H1 (cell line): Measurements from ENCODE around the gene TLE1. TPM values are rescaled to one million over a fixed set of nuclear protein-coding genes. Genes with fewer than 3 reads are reported as not detected.

Experiments
- CTCF ChIA-PET: fragments of 300-600 bp; sonication (Branson Sonifier 250); formaldehyde crosslinking; loops from one replicate; lab custom pipeline; 2021; ENCODE audit not compliant: partially characterized antibody; lab: Charles Lee
- POLR2A ChIA-PET: fragments of 300-600 bp; sonication (Branson Sonifier 250); formaldehyde crosslinking; loops from one replicate; lab custom pipeline; 2021; ENCODE audit warnings: inconsistent platforms; ENCODE audit not compliant: partially characterized antibody; lab: Charles Lee
- DNase-seq, 2 experiments: peaks; one replicate each; pipeline versions ENCODE4 v3.0.0 to v3.0.0-alpha.2; 2010 to 2022; ENCODE audit warnings: low spot score in 2 of 2, low read depth in 1 of 2, mixed read lengths in 1 of 2
- FAIRE-seq: peaks from 2 replicates; lab custom pipeline; 2011; peaks lifted over from hg19 to GRCh38; lab: Jason Lieb, UNC
- H2AFZ ChIP-seq: 2 replicates; pipeline ENCODE4 v1.8.1; 2012; ENCODE audit warnings: low read length, inconsistent platforms
- H2AK5ac ChIP-seq: 2 replicates; pipeline ENCODE4 v1.6.1; 2013; ENCODE audit warnings: low read depth, low read length
- H2BK120ac ChIP-seq: replicated peaks from 2 replicates; pipeline ENCODE3; 2013; ENCODE audit warnings: low read depth, low read length, inconsistent platforms
- H2BK12ac ChIP-seq: 2 replicates; pipeline ENCODE4 v1.6.1; 2013; ENCODE audit warnings: low read depth, low read length
- H2BK15ac ChIP-seq: 2 replicates; pipeline ENCODE4 v1.6.1; 2013; ENCODE audit warnings: low read length
- H2BK20ac ChIP-seq: 2 replicates; pipeline ENCODE4 v1.6.1; 2013; ENCODE audit warnings: low read length
- H2BK5ac ChIP-seq: 2 replicates; pipeline ENCODE4 v1.6.1; 2013; ENCODE audit warnings: low read depth, low read length
- H3K14ac ChIP-seq: 2 replicates; pipeline ENCODE4 v1.6.1; 2013; ENCODE audit warnings: inconsistent platforms; ENCODE audit not compliant: insufficient read length
- H3K18ac ChIP-seq: 2 replicates; pipeline ENCODE4 v1.6.1; 2013; ENCODE audit warnings: low read length; ENCODE audit errors: extremely low read depth
- H3K23ac ChIP-seq: 2 replicates; pipeline ENCODE4 v1.6.1; 2013; ENCODE audit warnings: inconsistent platforms; ENCODE audit not compliant: insufficient read length
- H3K23me2 ChIP-seq: 2 replicates; pipeline ENCODE4 v1.6.1; 2013; ENCODE audit warnings: low read depth, low read length
- H3K27ac ChIP-seq: 2 replicates; pipeline ENCODE4 v1.6.1; 2011; ENCODE audit warnings: low read depth, low read length, inconsistent platforms
- H3K27me3 ChIP-seq, 4 experiments: replicated peaks in 1 of 4; 1 replicate in 1 of 4; 2 replicates in 3 of 4; pipeline versions ENCODE4 v1.6.1 to v1.8.1; 2011 to 2013; ENCODE audit warnings: low read length in 3 of 4, mild to moderate bottlenecking in 3 of 4, inconsistent platforms in 2 of 4, mixed read lengths in 2 of 4, moderate library complexity in 1 of 4; ENCODE audit not compliant: control insufficient read depth in 3 of 4, insufficient read depth in 3 of 4; ENCODE audit errors: extremely low read depth in 1 of 4
- H3K36me3 ChIP-seq, 4 experiments: 2 replicates each; pipeline versions ENCODE4 v1.6.1 to v1.8.1; 2011 to 2013; ENCODE audit warnings: mild to moderate bottlenecking in 4 of 4, low read length in 3 of 4, moderate library complexity in 2 of 4, control low read depth in 1 of 4, inconsistent platforms in 1 of 4; ENCODE audit not compliant: insufficient read depth in 4 of 4, control insufficient read depth in 2 of 4
- H3K4ac ChIP-seq: replicated peaks from 2 replicates; pipeline ENCODE3; 2013; ENCODE audit warnings: low read length, low read depth, mixed read lengths, inconsistent platforms; ENCODE audit not compliant: insufficient read length
- H3K4me1 ChIP-seq, 4 experiments: replicated peaks in 1 of 4; 1 replicate in 1 of 4; 2 replicates in 3 of 4; pipeline versions ENCODE4 v1.6.1 to v1.8.1; 2011 to 2013; ENCODE audit warnings: low read length in 3 of 4, inconsistent platforms in 2 of 4, mixed read lengths in 1 of 4; ENCODE audit not compliant: insufficient read depth in 4 of 4, control insufficient read depth in 3 of 4
- H3K4me2 ChIP-seq, 2 experiments: 2 replicates each; pipeline versions ENCODE4 v1.6.1 to v1.8.1; 2011 to 2013; ENCODE audit warnings: low read depth in 2 of 2, low read length in 2 of 2, control low read depth in 1 of 2, inconsistent platforms in 1 of 2, mild to moderate bottlenecking in 1 of 2; ENCODE audit not compliant: insufficient read depth in 1 of 2
- H3K4me3 ChIP-seq, 4 experiments: fragments of 200-600, 300-600 bp in 1 of 4; sonication (generic), shearing (Covaris generic), sonication (Bioruptor Twin) in 1 of 4; 2 replicates each; pipeline versions ENCODE4 v1.5.1 to v1.8.1; 2011 to 2016; ENCODE audit warnings: low read length in 4 of 4, low read depth in 3 of 4, control low read depth in 2 of 4, inconsistent platforms in 2 of 4, mild to moderate bottlenecking in 2 of 4, mixed read lengths in 1 of 4, moderate library complexity in 1 of 4; ENCODE audit not compliant: insufficient read depth in 2 of 4; ENCODE audit errors: extremely low read depth in 1 of 4
- H3K56ac ChIP-seq: replicated peaks from 2 replicates; pipeline ENCODE3; 2013; ENCODE audit warnings: low read depth, mild to moderate bottlenecking, mixed read lengths, low read length, inconsistent platforms; ENCODE audit not compliant: insufficient read length
- H3K79me1 ChIP-seq: 2 replicates; pipeline ENCODE4 v1.6.1; 2013; ENCODE audit warnings: low read depth, low read length, control low read depth
- H3K79me2 ChIP-seq, 2 experiments: 2 replicates each; pipeline versions ENCODE4 v1.6.1 to v1.8.1; 2012 to 2013; ENCODE audit warnings: low read length in 2 of 2, mild to moderate bottlenecking in 2 of 2, inconsistent platforms in 1 of 2; ENCODE audit not compliant: insufficient read depth in 2 of 2, control insufficient read depth in 1 of 2
- H3K9ac ChIP-seq, 4 experiments: replicated peaks in 1 of 4; 1 replicate in 1 of 4; 2 replicates in 3 of 4; pipeline versions ENCODE4 v1.6.1 to v1.8.1; 2011 to 2013; ENCODE audit warnings: low read depth in 3 of 4, low read length in 3 of 4, control low read depth in 2 of 4, mild to moderate bottlenecking in 2 of 4, moderate library complexity in 2 of 4, inconsistent platforms in 1 of 4; ENCODE audit errors: extremely low read depth in 1 of 4
- H3K9me3 ChIP-seq, 2 experiments: 2 replicates each; pipeline versions ENCODE4 v1.6.1 to v1.8.1; 2012 to 2013; ENCODE audit warnings: mild to moderate bottlenecking in 2 of 2, moderate library complexity in 2 of 2, control low read depth in 1 of 2, inconsistent platforms in 1 of 2, low read depth in 1 of 2, low read length in 1 of 2, mixed read lengths in 1 of 2; ENCODE audit not compliant: insufficient read depth in 2 of 2
- H4K20me1 ChIP-seq, 2 experiments: replicated peaks in 1 of 2; 2 replicates each; pipeline versions ENCODE3 to v1.8.1; 2011 to 2013; ENCODE audit warnings: inconsistent platforms in 2 of 2, low read length in 2 of 2, mild to moderate bottlenecking in 1 of 2; ENCODE audit not compliant: insufficient read depth in 2 of 2, control insufficient read depth in 1 of 2
- H4K5ac ChIP-seq: 2 replicates; pipeline ENCODE4 v1.6.1; 2013; ENCODE audit warnings: low read length, low read depth, mixed read lengths, inconsistent platforms; ENCODE audit not compliant: insufficient read length
- H4K8ac ChIP-seq: 2 replicates; pipeline ENCODE4 v1.8.0; 2013; ENCODE audit warnings: mild to moderate bottlenecking, moderate library complexity, low read length, inconsistent platforms; ENCODE audit not compliant: insufficient read depth; ENCODE audit errors: extremely low read depth
- H4K91ac ChIP-seq: replicated peaks from 2 replicates; pipeline ENCODE3; 2013; ENCODE audit warnings: low read length, mixed read lengths, inconsistent platforms; ENCODE audit not compliant: insufficient read length
- CBX5 ChIP-seq: fragments of 300-800, 300-1000 bp; sonication (generic); IDR thresholded peaks from 2 replicates; pipeline ENCODE4 v1.7.1; 2016; ENCODE audit warnings: antibody characterized with exemption, low read length, low read depth
- EGR1 ChIP-seq: IDR thresholded peaks from 2 replicates; pipeline ENCODE4 v1.6.1; 2011; ENCODE audit warnings: low read depth, low read length, borderline replicate concordance
- EZH2 ChIP-seq: fragments of 200-600 bp; sonication (generic); IDR thresholded peaks from 2 replicates; pipeline ENCODE4 v1.7.1; 2012; ENCODE audit warnings: low read depth, mild to moderate bottlenecking, moderate library complexity, low read length, inconsistent platforms; ENCODE audit not compliant: severe bottlenecking
- FOSL1 ChIP-seq: IDR thresholded peaks from 2 replicates; pipeline ENCODE4 v1.6.1; 2011; ENCODE audit warnings: mild to moderate bottlenecking, low read depth, low read length, moderate library complexity; ENCODE audit not compliant: insufficient read depth
- HDAC2 ChIP-seq, 2 experiments: fragments of 300-600 bp in 1 of 2; sonication (generic) in 1 of 2; IDR thresholded peaks; 2 replicates each; pipeline ENCODE4 v1.6.1; 2011 to 2012; ENCODE audit warnings: low read depth in 2 of 2, low read length in 2 of 2, mild to moderate bottlenecking in 2 of 2, moderate library complexity in 2 of 2, borderline replicate concordance in 1 of 2, inconsistent platforms in 1 of 2
- HDAC6 ChIP-seq: IDR thresholded peaks from one replicate; pipeline ENCODE4 v1.7.1; 2012; ENCODE audit warnings: low read depth, mild to moderate bottlenecking, inconsistent platforms, low read length, moderate library complexity
- JUN ChIP-seq: IDR thresholded peaks from 2 replicates; pipeline ENCODE4 v1.6.1; 2011; ENCODE audit warnings: low read depth, mild to moderate bottlenecking, improper control_type of control experiment, low read length
- NRF1 ChIP-seq: IDR thresholded peaks from 2 replicates; pipeline ENCODE4 v1.6.1; 2011; ENCODE audit warnings: mild to moderate bottlenecking, low read depth, low read length, improper control_type of control experiment
- POU5F1 ChIP-seq: IDR thresholded peaks from 2 replicates; pipeline ENCODE4 v1.6.1; 2011; ENCODE audit warnings: low read depth, mild to moderate bottlenecking, low read length, moderate library complexity
- RFX5 ChIP-seq: IDR thresholded peaks from 2 replicates; pipeline ENCODE4 v1.6.1; 2011; ENCODE audit warnings: low read depth, low read length, improper control_type of control experiment, borderline replicate concordance
- SUZ12 ChIP-seq: fragments of 200-600 bp; sonication (generic); IDR thresholded peaks from 2 replicates; pipeline ENCODE4 v1.6.1; 2012; ENCODE audit warnings: mild to moderate bottlenecking, inconsistent platforms, low read length, moderate library complexity, mixed read lengths
- TBP ChIP-seq: IDR thresholded peaks from 2 replicates; pipeline ENCODE4 v1.6.1; 2011; ENCODE audit warnings: low read depth, low read length, improper control_type of control experiment
- TCF12 ChIP-seq: IDR thresholded peaks from 2 replicates; pipeline ENCODE4 v1.6.1; 2011; ENCODE audit warnings: low read depth, mild to moderate bottlenecking, low read length
- ZNF274 ChIP-seq: IDR thresholded peaks from 2 replicates; pipeline ENCODE4 v1.7.0; 2012; ENCODE audit warnings: low read length, borderline replicate concordance; ENCODE audit errors: extremely low read depth
- WGBS, 2 experiments: shearing (Covaris generic) in 1 of 2; methylation state at CpG; one replicate each; pipeline versions ENCODE4 v1.1.6 to v1.1.7; 2013 to 2015; ENCODE audit warnings: low lambda C conversion rate in 2 of 2, mixed read lengths in 2 of 2, inconsistent platforms in 1 of 2, low coverage in 1 of 2, missing lambda C conversion rate in 1 of 2; ENCODE audit not compliant: insufficient replicate concordance in 2 of 2, insufficient coverage in 1 of 2, insufficient read length in 1 of 2; ENCODE audit errors: extremely low coverage in 1 of 2, missing lambda C conversion rate in 1 of 2; 5-methylcytosine and 5-hydroxymethylcytosine counted together
- polyA plus RNA-seq, 7 experiments: library from polyadenylated mRNA; depleted of rRNA in 3 of 7; stranded (reverse) in 5 of 7; unstranded in 2 of 7; fragments of >200 nt in 5 of 7; fragments of 200-250 nt in 2 of 7; gene quantifications; 1 replicate in 5 of 7; 2 replicates in 1 of 7; 4 replicates in 1 of 7; pipeline versions ENCODE4 v1.2.1 to v1.2.3, GENCODE V29; 2011 to 2013; ENCODE audit warnings: missing spikeins in 2 of 7, mixed read lengths in 2 of 7
- total RNA-seq: library from RNA; stranded (reverse); fragmentation: NEBNext Ultra II Directional; extraction: Animal tissue kit (Norgen Biotek cat#: 25700); gene quantifications from 2 replicates; pipeline ENCODE4 v1.2.1, GENCODE V29; 2021

The TLE1 gene
- total and polyA plus RNA-seq, 2 of the 8 experiments (the other 6 are each of a cell fraction or from before 2014, with no cell fraction given) = 81.8 to 91.6 TPM

GRCh38 chr9:81648891-81649290, 40.5 kb downstream of the TLE1 start:
- Histone ChIP-seq H3K4me3 (no peak overlapping the region), H3K4me2 (no peak overlapping the region), H2BK120ac (no peak overlapping the region), H3K4me1 (peaks cover 2 to 16% (median 12%) of the 10 kb centered on the region in 4 experiments; a peak in 6 of 7 replicates), H3K14ac (no peak overlapping the region), H3K36me3 (peaks cover 10 to 13% (median 11%) of the 10 kb centered on the region in 4 experiments), H2AFZ (no peak overlapping the region), H2BK20ac (no peak overlapping the region), H3K27ac (no peak overlapping the region), H3K4ac (no peak overlapping the region), H3K23ac (no peak overlapping the region), H4K20me1 (peaks cover 5 to 20% of the 10 kb centered on the region in 2 experiments), H2BK5ac (no peak overlapping the region), H3K23me2 (peaks cover 2% of the 10 kb centered on the region; the same call in 1 of the 2 replicates), H4K91ac (no peak overlapping the region), H3K79me2 (peaks cover 2 to 95% of the 10 kb centered on the region in 2 experiments; a peak in 3 of 4 replicates), H3K18ac (no peak overlapping the region), H4K8ac (no peak overlapping the region), H2AK5ac (no peak overlapping the region), H3K9me3 (no peaks in the 10 kb centered on the region), H3K9ac (no peak overlapping the region), H3K27me3 (no peaks in the 10 kb centered on the region), H3K79me1 (peaks cover 4% of the 10 kb centered on the region; the same call in 1 of the 2 replicates), H4K5ac (no peak overlapping the region), H2BK12ac (no peak overlapping the region), H3K56ac (no peak overlapping the region), H2BK15ac (no peak overlapping the region)
- ChIA-PET POLR2A (interaction anchor here (0.9 to 3.2 kb wide), 3 partner anchors 11 to 41 kb away, joined by 3 to 16 read pairs (median 5); partner anchors contain the start of gene TLE1), CTCF (interaction anchor here (1.5 to 2.1 kb wide), 4 partner anchors 12 to 38 kb away, joined by 3 to 7 read pairs (median 4); no protein-coding TSS in a partner anchor)
- no peak for FAIRE-seq
- no peak for DNase-seq
- 91% methylated on average over 2 of the region's 2 CpGs; no CpG with 5 or more reads in 1 of the 2 experiments for WGBS, 2 experiments
- no peak for TF ChIP-seq ZNF274
- no peak for TF ChIP-seq EZH2
- no peak for TF ChIP-seq HDAC2 (IDR thresholded peaks at IDR 0.05; ENCODE audit: borderline replicate concordance in 1 of 2, low read depth in 2 of 2, low read length in 2 of 2)
- no peak for TF ChIP-seq HDAC6
- TF ChIP-seq SUZ12 = no peak
- TF ChIP-seq NRF1 = no peak
- TF ChIP-seq RFX5 = no peak
- TF ChIP-seq POU5F1 = no peak
- no peak for TF ChIP-seq EGR1
- TF ChIP-seq TBP = no peak
- no peak for TF ChIP-seq TCF12
- TF ChIP-seq FOSL1 = no peak
- no peak for TF ChIP-seq CBX5
- TF ChIP-seq JUN = no peak
